SIG-M5 (cell line): ENCODE measurements around the gene GUCY1A2.
"Not testable (repeated sequence)": the region's sequence is repeated elsewhere in the genome, so short reads cannot be mapped to it uniquely, and the experiment has no call there.

Experiments used
- DNase-seq: peaks from one replicate; lab custom pipeline; 2025; lab: John Stamatoyannopoulos, UW

The GUCY1A2 gene

GRCh38 chr11:106840146-106840545 lies 178.1 kb downstream of the GUCY1A2 start:
- DNase-seq = no peak

- no peak for DNase-seq
These were observed 183.7 kb downstream of the GUCY1A2 start for GRCh38 chr11:106834567-106834966.

- DNase-seq = no peak
These were observed 189.3 kb downstream of the GUCY1A2 start for GRCh38 chr11:106828976-106829375.

GRCh38 chr11:106828576-106828975 lies 189.7 kb downstream of the GUCY1A2 start:
- DNase-seq = no peak

- no peak for DNase-seq
These were observed 190.6 kb downstream of the GUCY1A2 start for GRCh38 chr11:106827687-106828086.

GRCh38 chr11:106826558-106826957 lies 191.7 kb downstream of the GUCY1A2 start:
- not testable (repeated sequence) for DNase-seq

GRCh38 chr11:106821826-106822225 lies 196.4 kb downstream of the GUCY1A2 start:
- DNase-seq = no peak

GRCh38 chr11:106821291-106821690 lies 197.0 kb downstream of the GUCY1A2 start:
- no peak for DNase-seq

GRCh38 chr11:106818443-106818842 lies 199.8 kb downstream of the GUCY1A2 start:
- no peak for DNase-seq

GRCh38 chr11:106815209-106815608 lies 203.1 kb downstream of the GUCY1A2 start:
- DNase-seq = no peak

- DNase-seq = no peak
These were observed 204.5 kb downstream of the GUCY1A2 start for GRCh38 chr11:106813806-106814205.

GRCh38 chr11:106794058-106794457 lies 224.2 kb downstream of the GUCY1A2 start:
- no peak for DNase-seq

GRCh38 chr11:106789406-106789805 lies 228.9 kb downstream of the GUCY1A2 start:
- no peak for DNase-seq

GRCh38 chr11:106787454-106787853 lies 230.8 kb downstream of the GUCY1A2 start:
- no peak for DNase-seq

- no peak for DNase-seq
These were observed 232.2 kb downstream of the GUCY1A2 start for GRCh38 chr11:106785913-106786650.

GRCh38 chr11:106777302-106777701 lies 241.0 kb downstream of the GUCY1A2 start:
- DNase-seq = not testable (repeated sequence)

GRCh38 chr11:106770489-106771085 lies 247.7 kb downstream of the GUCY1A2 start:
- DNase-seq = no peak

- DNase-seq = no peak
These were observed 252.6 kb downstream of the GUCY1A2 start for GRCh38 chr11:106765469-106766258.

- DNase-seq = no peak
These were observed 254.8 kb downstream of the GUCY1A2 start for GRCh38 chr11:106763501-106763900.

- no peak for DNase-seq
These were observed 256.5 kb downstream of the GUCY1A2 start for GRCh38 chr11:106761745-106762144.

GRCh38 chr11:106761240-106761639 lies 257.0 kb downstream of the GUCY1A2 start:
- no peak for DNase-seq

- DNase-seq = no peak
These were observed 270.2 kb downstream of the GUCY1A2 start for GRCh38 chr11:106748059-106748458.

- DNase-seq = no peak
These were observed 272.3 kb downstream of the GUCY1A2 start for GRCh38 chr11:106745941-106746340.
